Chondrocyte (in vitro differentiated cells): ENCODE measurements around the gene PSMA5. TPM values are rescaled to one million over a fixed set of nuclear protein-coding genes. Genes with fewer than 3 reads are reported as not detected.
"Not testable (repeated sequence)": the region's sequence is repeated elsewhere in the genome, so short reads cannot be mapped to it uniquely, and the experiment has no call there.

Experiments used
- DNase-seq: peaks from one replicate; pipeline ENCODE4 v3.0.0; 2021; ENCODE audit warnings: mixed read lengths, low spot score
- H3K27ac Mint-ChIP-seq: one replicate; pipeline ENCODE4 v1.8.0; 2021; ENCODE audit warnings: mild to moderate bottlenecking, moderate library complexity, mixed read lengths; ENCODE audit not compliant: unreplicated experiment
- H3K27me3 Mint-ChIP-seq: 2 replicates; pipeline ENCODE4 v1.8.0; 2021; ENCODE audit warnings: low read depth, mixed read lengths
- H3K36me3 Mint-ChIP-seq: 2 replicates; pipeline ENCODE4 v1.8.0; 2021; ENCODE audit warnings: low read depth, mixed read lengths
- H3K4me1 Mint-ChIP-seq: 2 replicates; pipeline ENCODE4 v1.8.0; 2021; ENCODE audit warnings: low read depth, mild to moderate bottlenecking, mixed read lengths
- H3K4me3 Mint-ChIP-seq: one replicate; pipeline ENCODE4 v1.8.0; 2021; ENCODE audit warnings: mild to moderate bottlenecking, moderate library complexity, mixed read lengths; ENCODE audit not compliant: unreplicated experiment
- H3K9me3 Mint-ChIP-seq: 2 replicates; pipeline ENCODE4 v1.8.0; 2021; ENCODE audit warnings: low read depth, mixed read lengths
- CTCF ChIP-seq: fragments of 200-600 bp; sonication (generic); IDR thresholded peaks from 2 replicates; pipeline ENCODE4 v1.5.0; 2021; ENCODE audit warnings: antibody characterized with exemption, mild to moderate bottlenecking, moderate library complexity
- total RNA-seq: library from RNA; stranded (reverse); gene quantifications from 3 replicates; pipeline ENCODE4 v1.2.1, GENCODE V29; 2021

PSMA5 gene
- total RNA-seq, 1 donor from 2014 or later, result 80.2 TPM

DNA sequence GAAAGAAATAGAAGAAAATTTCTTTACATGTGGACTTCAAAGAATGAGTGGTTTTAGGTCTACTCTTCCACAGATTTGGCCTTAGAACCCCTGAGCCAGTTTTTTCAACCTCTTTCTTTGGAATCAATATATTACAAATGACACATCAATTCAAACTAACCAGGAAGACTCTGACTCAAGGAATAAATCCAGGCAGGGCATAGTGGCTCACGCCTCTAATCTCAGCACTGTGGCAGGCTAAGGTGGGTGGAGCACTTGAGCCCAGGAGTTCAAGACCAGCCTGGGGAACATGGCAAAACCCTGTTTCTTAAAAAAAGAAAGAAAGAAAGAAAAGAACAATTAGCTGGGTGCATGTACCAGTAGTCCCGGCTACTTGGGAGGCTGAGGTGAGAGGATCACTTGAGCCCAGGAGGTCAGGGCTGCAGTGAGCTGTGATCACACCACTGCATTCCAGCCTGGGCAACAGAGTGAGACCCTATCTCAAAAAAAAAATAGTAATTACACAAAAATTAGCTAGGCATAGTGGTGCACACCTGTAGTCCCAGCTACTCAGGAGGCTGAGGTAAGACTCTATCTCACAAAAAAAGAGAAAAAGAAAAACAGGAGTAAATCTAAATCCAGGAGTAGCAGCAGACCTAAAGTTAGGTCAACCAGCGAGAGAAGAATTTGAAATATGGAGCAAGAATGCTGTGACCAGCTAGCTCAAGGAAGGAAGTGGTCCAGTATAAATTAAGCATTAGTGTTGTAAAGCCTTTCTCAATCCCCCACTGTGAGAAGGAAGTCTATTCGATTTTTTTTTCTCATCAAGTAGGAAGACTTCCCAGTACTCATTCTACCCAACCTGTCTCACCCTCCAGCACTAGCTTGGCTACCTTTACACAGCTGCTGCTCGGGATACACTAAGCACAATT is 30.4 kb downstream of the PSMA5 start:
- H3K36me3 Mint-ChIP-seq, result no peaks in the 10 kb centered on the region
- no peaks in the 10 kb centered on the region for H3K27me3 Mint-ChIP-seq
- peak overlapping the region; percentile 92 for H3K4me3 Mint-ChIP-seq
- peak overlapping the region; percentile 92 for H3K27ac Mint-ChIP-seq
- peaks cover 79% of the 10 kb centered on the region for H3K4me1 Mint-ChIP-seq
- DNase-seq, result no peak
- TF ChIP-seq CTCF, result no peak
- H3K9me3 Mint-ChIP-seq, result no peaks in the 10 kb centered on the region

GRCh38 chr1:109395282-109395599 is 31.0 kb downstream of the PSMA5 start:
- peak overlapping the region; percentile 92 for H3K27ac Mint-ChIP-seq
- not testable (repeated sequence) for H3K9me3 Mint-ChIP-seq, DNase-seq, H3K36me3 Mint-ChIP-seq, H3K27me3 Mint-ChIP-seq
- peaks cover 86% of the 10 kb centered on the region for H3K4me1 Mint-ChIP-seq
- H3K4me3 Mint-ChIP-seq, result peak overlapping the region; percentile 92

- no peak for DNase-seq
- H3K27ac Mint-ChIP-seq, result peak overlapping the region; percentile 92
These were observed 31.5 kb downstream of the PSMA5 start for GRCh38 chr1:109394591-109395281.

DNA sequence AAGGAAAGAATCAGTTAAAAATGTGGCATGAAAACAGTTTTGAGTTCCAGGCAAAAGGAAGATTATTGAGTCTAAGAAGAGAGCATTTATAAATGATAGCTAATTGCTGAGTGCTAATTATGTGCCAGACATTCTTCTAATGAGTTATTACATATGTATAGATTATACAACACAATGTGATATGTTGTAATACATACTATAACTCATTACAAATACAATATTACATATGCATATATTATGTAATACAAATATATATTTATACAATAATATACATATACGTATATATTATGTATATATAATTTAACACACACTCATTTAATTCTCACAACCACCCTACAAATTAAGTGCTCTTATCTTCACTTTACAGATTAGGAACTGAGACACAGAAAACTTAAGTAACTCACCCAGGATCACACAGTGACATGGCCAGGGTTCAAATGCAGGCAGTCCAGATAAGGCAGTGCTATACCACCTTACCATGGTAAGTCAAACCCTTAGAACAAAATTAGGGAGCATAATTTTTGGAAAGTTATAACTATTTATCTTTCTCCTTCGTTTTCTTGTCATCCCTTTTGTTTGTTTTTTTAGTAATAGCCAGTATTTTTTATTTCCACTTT is 32.5 kb downstream of the PSMA5 start:
- Mint-ChIP-seq H3K27me3 (no peaks in the 10 kb centered on the region), H3K4me3 (peak overlapping the region; percentile 63), H3K4me1 (peaks cover 93% of the 10 kb centered on the region), H3K36me3 (no peaks in the 10 kb centered on the region), H3K27ac (peak overlapping the region; percentile 96), H3K9me3 (no peaks in the 10 kb centered on the region)
- TF ChIP-seq CTCF, result no peak
- DNase-seq, result no peak

More at GRCh38 chr1:109394591-109395281, 31.5 kb downstream of the PSMA5 start:
- Mint-ChIP-seq H3K9me3 (no peaks in the 10 kb centered on the region), H3K4me3 (peak overlapping the region; percentile 17), H3K27me3 (no peaks in the 10 kb centered on the region), H3K4me1 (peaks cover 91% of the 10 kb centered on the region), H3K36me3 (no peaks in the 10 kb centered on the region)
- no peak for TF ChIP-seq CTCF

DNA sequence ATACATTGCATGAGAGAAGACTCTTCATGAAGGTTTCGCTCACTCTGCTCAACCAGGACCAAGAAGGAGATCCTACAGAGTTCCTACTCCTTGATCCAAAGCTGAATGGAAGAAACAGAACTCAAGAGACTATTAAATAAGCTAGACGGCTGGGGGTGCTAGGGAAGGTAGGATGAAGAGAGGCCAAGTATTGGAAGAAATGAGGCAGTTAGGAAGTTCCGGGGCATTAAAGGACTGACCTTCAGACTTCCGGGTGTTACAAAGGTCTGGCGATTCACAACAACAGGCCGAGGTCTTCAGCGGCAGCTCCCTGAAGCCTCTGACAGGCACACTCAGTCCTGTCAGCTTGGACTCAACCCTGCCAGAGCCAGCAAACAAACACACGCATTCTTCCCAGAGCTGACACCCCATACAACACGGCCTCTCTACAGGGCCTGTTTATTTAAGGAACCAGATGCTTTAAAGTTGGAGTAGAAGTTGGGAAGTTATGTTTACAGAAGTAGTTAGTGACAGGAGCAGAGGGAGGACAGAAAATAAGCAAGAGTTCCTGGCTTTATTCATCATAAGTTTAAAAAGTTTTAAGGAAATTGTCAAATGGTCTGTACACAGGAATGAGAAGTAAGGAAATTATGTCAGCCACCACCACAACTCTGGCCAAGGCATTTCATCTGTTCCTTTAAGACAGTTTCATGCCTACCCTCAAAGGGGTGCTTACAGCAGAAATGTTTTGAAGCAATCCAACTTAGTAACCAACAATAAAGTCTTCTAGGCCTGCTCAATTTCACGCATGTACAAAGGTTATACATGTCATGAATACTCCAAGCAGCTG is 33.2 kb downstream of the PSMA5 start:
- H3K9me3 Mint-ChIP-seq, result no peaks in the 10 kb centered on the region
- H3K27me3 Mint-ChIP-seq, result no peaks in the 10 kb centered on the region
- no peak for DNase-seq
- H3K36me3 Mint-ChIP-seq, result no peaks in the 10 kb centered on the region
- no peak for TF ChIP-seq CTCF
- peak overlapping the region; percentile 63 for H3K4me3 Mint-ChIP-seq
- peaks cover 88% of the 10 kb centered on the region for H3K4me1 Mint-ChIP-seq
- peak overlapping the region; percentile 96 for H3K27ac Mint-ChIP-seq
